Endothelial cell of umbilical vein (primary cell): Measurements from ENCODE around the gene CCR8. TPM values are rescaled to one million over a fixed set of nuclear protein-coding genes. Genes with fewer than 3 reads are reported as not detected.

Experiments used
- BruUV-seq: library from RNA; stranded (reverse); fragments of 400-500 nt; replicated peaks from 2 replicates; lab custom pipeline; 2021; lab: Mats Ljungman, UMichigan
- CTCF ChIA-PET: fragments of 300-600, 350-600 bp; sonication (Branson Sonifier 250); formaldehyde crosslinking; loops from one replicate; lab custom pipeline; 2021; ENCODE audit warnings: antibody characterized with exemption, inconsistent platforms; lab: Charles Lee
- POLR2A ChIA-PET: fragments of 300-600, 350-600 bp; sonication (Branson Sonifier 250); formaldehyde crosslinking; loops from one replicate; lab custom pipeline; 2021; ENCODE audit warnings: antibody characterized with exemption, inconsistent platforms; lab: Charles Lee
- DNase-seq: peaks from one replicate; pipeline ENCODE4 v3.0.0-alpha.2; 2011; ENCODE audit warnings: low read depth, low spot score
- FAIRE-seq: peaks from 2 replicates; lab custom pipeline; 2011; peaks lifted over from hg19 to GRCh38; lab: Jason Lieb, UNC
- H2AFZ ChIP-seq: 2 replicates; pipeline ENCODE4 v1.6.0; 2012; ENCODE audit warnings: low read depth, low read length, control low read depth, inconsistent platforms
- H3K27ac ChIP-seq: 2 replicates; pipeline ENCODE4 v1.5.1; 2011; ENCODE audit warnings: low read depth, mild to moderate bottlenecking, control low read depth, low read length, moderate library complexity; ENCODE audit not compliant: insufficient read depth
- H3K27me3 ChIP-seq, 2 experiments: 2 replicates each; pipeline versions ENCODE4 v1.6.0 to v1.6.1; 2011; ENCODE audit warnings: low read length in 2 of 2, mixed read lengths in 1 of 2; ENCODE audit not compliant: control insufficient read depth in 2 of 2, insufficient read depth in 2 of 2
- H3K36me3 ChIP-seq, 2 experiments: 2 replicates in 1 of 2; 3 replicates in 1 of 2; pipeline ENCODE4 v1.5.1; 2011; ENCODE audit warnings: low read length in 2 of 2, mild to moderate bottlenecking in 1 of 2, moderate library complexity in 1 of 2; ENCODE audit not compliant: control insufficient read depth in 2 of 2, insufficient read depth in 2 of 2; ENCODE audit errors: extremely low read depth in 1 of 2
- H3K4me1 ChIP-seq: 3 replicates; pipeline ENCODE4 v1.5.1; 2011; ENCODE audit warnings: mild to moderate bottlenecking, low read length; ENCODE audit not compliant: control insufficient read depth, insufficient read depth; ENCODE audit errors: extremely low read depth
- H3K4me2 ChIP-seq: 2 replicates; pipeline ENCODE4 v1.6.1; 2011; ENCODE audit warnings: low read length, control low read depth, mixed read lengths; ENCODE audit not compliant: insufficient read depth
- H3K4me3 ChIP-seq, 3 experiments: fragments of 200-600 bp in 1 of 3; sonication (generic), shearing (Covaris generic) in 1 of 3; replicated peaks in 1 of 3; 2 replicates each; pipeline ENCODE4 v1.5.1; 2011 to 2016; ENCODE audit warnings: control low read depth in 3 of 3, low read length in 3 of 3, mild to moderate bottlenecking in 2 of 3, inconsistent platforms in 1 of 3, low read depth in 1 of 3, moderate library complexity in 1 of 3; ENCODE audit not compliant: insufficient read depth in 1 of 3
- H3K79me2 ChIP-seq: 2 replicates; pipeline ENCODE4 v1.6.0; 2012; ENCODE audit warnings: low read length, inconsistent platforms; ENCODE audit not compliant: control insufficient read depth, insufficient read depth
- H3K9ac ChIP-seq: replicated peaks from 2 replicates; pipeline ENCODE3; 2011; ENCODE audit warnings: low read length, control low read depth; ENCODE audit not compliant: insufficient read depth; ENCODE audit errors: extremely low read depth
- H3K9me1 ChIP-seq: replicated peaks from 3 replicates; pipeline ENCODE4 v1.6.0; 2011; ENCODE audit warnings: mild to moderate bottlenecking, low read length; ENCODE audit not compliant: control insufficient read depth, insufficient read depth; ENCODE audit errors: extremely low read depth
- H3K9me3 ChIP-seq: replicated peaks from 2 replicates; pipeline ENCODE4 v1.5.1; 2012; ENCODE audit warnings: low read length, inconsistent platforms; ENCODE audit not compliant: control insufficient read depth, insufficient read depth
- H4K20me1 ChIP-seq: replicated peaks from 2 replicates; pipeline ENCODE3; 2011; ENCODE audit warnings: mild to moderate bottlenecking, low read length; ENCODE audit not compliant: control insufficient read depth, insufficient read depth; ENCODE audit errors: extremely low read depth
- EZH2 ChIP-seq: IDR thresholded peaks from 2 replicates; pipeline ENCODE4 v1.6.1; 2012; ENCODE audit warnings: borderline replicate concordance, low read depth, mild to moderate bottlenecking, moderate library complexity, low read length, inconsistent platforms; ENCODE audit not compliant: severe bottlenecking
- FOS ChIP-seq: IDR thresholded peaks from 2 replicates; pipeline ENCODE4 v1.6.1; 2011; ENCODE audit warnings: mild to moderate bottlenecking, low read length, moderate library complexity, borderline replicate concordance; ENCODE audit not compliant: insufficient read depth
- GATA2 ChIP-seq: IDR thresholded peaks from 2 replicates; pipeline ENCODE4 v1.7.0; 2011; ENCODE audit warnings: low read depth, mild to moderate bottlenecking, moderate library complexity, mixed read lengths, low read length; ENCODE audit not compliant: insufficient read length, insufficient read depth
- JUN ChIP-seq: IDR thresholded peaks from 2 replicates; pipeline ENCODE4 v1.6.1; 2011; ENCODE audit warnings: borderline replicate concordance, low read depth; ENCODE audit not compliant: insufficient read length, insufficient read depth
- MYC ChIP-seq: IDR thresholded peaks from one replicate; pipeline ENCODE4 v1.6.1; 2011; ENCODE audit warnings: mild to moderate bottlenecking, low read depth, low read length
- POLR2A ChIP-seq: IDR thresholded peaks from 2 replicates; pipeline ENCODE4 v1.6.1; 2012; ENCODE audit warnings: low read depth, mild to moderate bottlenecking, control low read depth, low read length
- POLR2AphosphoS5 ChIP-seq: IDR thresholded peaks from 2 replicates; pipeline ENCODE4 v1.6.1; 2012; ENCODE audit warnings: low read depth, mild to moderate bottlenecking, control low read depth, low read length, moderate library complexity; ENCODE audit not compliant: insufficient read depth
- dilution Hi-C: fragments of 300-500 bp; cut with MboI; formaldehyde crosslinking; loops from one replicate; pipeline ENCODE4 v1.15.0; 2019; ENCODE audit warnings: low sequenced_read_pairs; ENCODE audit not compliant: extremely low pct_ligation_motif_present
- intact Hi-C: fragments of 100-400 bp; cut with micrococcal nuclease; formaldehyde crosslinking; loops from one replicate; pipeline ENCODE4 v1.10.0; 2022
- polyA plus RNA-seq, 4 experiments: library from polyadenylated mRNA; depleted of rRNA in 3 of 4; stranded (reverse) in 3 of 4; unstranded in 1 of 4; fragments of >200 nt; gene quantifications; 2 replicates each; pipeline versions ENCODE4 v1.2.1 to v1.2.3, GENCODE V29; 2011 to 2012; ENCODE audit warnings: missing spikeins in 1 of 4
- total RNA-seq: library from RNA; stranded (reverse); gene quantifications from 2 replicates; pipeline ENCODE4 v1.2.3, GENCODE V29; 2021
- TF ChIP-seq, protein P1 (sequence below), 2 donors: IDR thresholded peaks; 1 replicate in 1 of 2; 2 replicates in 1 of 2; pipeline ENCODE4 v1.5.1; 2011; ENCODE audit warnings: low read length in 2 of 2, mild to moderate bottlenecking in 2 of 2, moderate library complexity in 2 of 2, control low read depth in 1 of 2, inconsistent platforms in 1 of 2, low read depth in 1 of 2; ENCODE audit not compliant: insufficient read depth in 1 of 2; ENCODE audit errors: extremely low read depth in 1 of 2
- TF ChIP-seq, protein P2 (sequence below): IDR thresholded peaks from 2 replicates; pipeline ENCODE4 v1.6.1; 2011; ENCODE audit not compliant: insufficient read depth, insufficient read length

The CCR8 gene
- total and polyA plus RNA-seq, 2 donors (not counting 3 experiments of a cell fraction or from before 2014, with no cell fraction given), result not detected

DNA sequence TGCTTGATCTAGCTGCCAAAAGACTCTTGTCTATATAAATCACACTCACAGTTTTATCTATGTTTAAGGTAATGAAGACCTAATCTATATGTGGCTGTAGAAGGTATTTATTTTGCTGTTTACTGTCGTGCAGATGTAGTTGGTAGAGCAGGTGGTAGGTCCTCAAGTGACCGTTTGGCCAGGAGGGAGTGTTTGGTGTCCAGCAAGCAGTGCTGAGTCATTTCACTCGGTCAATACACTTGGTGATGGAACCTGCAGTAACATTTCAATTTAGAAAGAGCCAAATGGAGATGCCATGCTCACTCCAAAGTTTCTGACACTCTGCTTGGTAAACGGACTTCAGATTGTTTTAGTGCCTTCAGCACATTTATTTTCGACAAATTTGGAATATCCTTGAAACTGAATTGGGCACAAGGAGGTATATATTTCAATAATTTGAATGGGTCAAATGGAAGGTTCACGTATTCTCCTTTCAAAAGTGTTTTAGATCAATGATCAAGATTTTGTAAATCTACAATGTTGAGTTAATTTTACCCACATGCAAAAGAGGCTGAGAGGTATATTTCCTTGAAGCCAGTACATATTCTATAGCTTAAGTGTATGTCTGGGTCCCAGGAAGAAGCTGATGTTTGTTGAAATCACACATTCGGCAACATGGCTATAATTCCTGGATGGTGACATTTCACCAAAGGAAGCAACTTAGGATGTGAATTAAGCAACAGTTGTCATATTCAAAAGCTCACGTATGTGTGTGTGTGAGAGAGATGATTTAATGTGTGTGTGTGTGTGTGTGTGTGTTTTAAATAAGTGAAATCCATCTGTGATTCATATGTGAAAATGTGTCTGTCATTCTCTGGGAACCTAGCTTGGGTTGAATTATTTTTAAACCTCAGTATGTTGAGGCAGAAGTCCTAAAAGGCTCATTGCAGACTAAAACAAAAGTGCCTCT is 42.0 kb upstream of the CCR8 start:
- ChIA-PET POLR2A (interaction anchor here (0.5 kb wide), 1 partner anchor 148 kb away, joined by 3 read pairs; no protein-coding TSS in a partner anchor), CTCF (interaction anchor here (0.6 to 11.4 kb wide), 54 partner anchors 8 to 766 kb away, joined by 3 to 449 read pairs (median 5); partner anchors contain the start of genes CX3CR1, GORASP1, TTC21A and XIRP1)
- intact Hi-C loops, result loop anchor here (1.0 kb wide), 6 partner anchors 79 to 256 kb away; partner anchors contain the start of genes GORASP1 and TTC21A
- Histone ChIP-seq H3K27me3 (peaks cover 0 to 1% of the 10 kb centered on the region in 2 experiments), H3K9ac (no peak overlapping the region), H3K79me2 (no peaks in the 10 kb centered on the region), H3K4me3 (no peak overlapping the region), H2AFZ (no peak overlapping the region), H3K27ac (no peak overlapping the region), H3K4me1 (peaks cover 5% of the 10 kb centered on the region), H3K9me1 (no peaks in the 10 kb centered on the region), H3K9me3 (no peaks in the 10 kb centered on the region), H3K36me3 (no peaks in the 10 kb centered on the region), H4K20me1 (no peaks in the 10 kb centered on the region), H3K4me2 (no peak overlapping the region)
- DNase-seq (no peak), FAIRE-seq (no peak)
- dilution Hi-C loops, result no loop called here
- TF ChIP-seq MYC (no peak), JUN (no peak), FOS (no peak), POLR2AphosphoS5 (no peak), EZH2 (no peak), GATA2 (no peak), POLR2A (no peak)
- TF ChIP-seq, protein P1, sequence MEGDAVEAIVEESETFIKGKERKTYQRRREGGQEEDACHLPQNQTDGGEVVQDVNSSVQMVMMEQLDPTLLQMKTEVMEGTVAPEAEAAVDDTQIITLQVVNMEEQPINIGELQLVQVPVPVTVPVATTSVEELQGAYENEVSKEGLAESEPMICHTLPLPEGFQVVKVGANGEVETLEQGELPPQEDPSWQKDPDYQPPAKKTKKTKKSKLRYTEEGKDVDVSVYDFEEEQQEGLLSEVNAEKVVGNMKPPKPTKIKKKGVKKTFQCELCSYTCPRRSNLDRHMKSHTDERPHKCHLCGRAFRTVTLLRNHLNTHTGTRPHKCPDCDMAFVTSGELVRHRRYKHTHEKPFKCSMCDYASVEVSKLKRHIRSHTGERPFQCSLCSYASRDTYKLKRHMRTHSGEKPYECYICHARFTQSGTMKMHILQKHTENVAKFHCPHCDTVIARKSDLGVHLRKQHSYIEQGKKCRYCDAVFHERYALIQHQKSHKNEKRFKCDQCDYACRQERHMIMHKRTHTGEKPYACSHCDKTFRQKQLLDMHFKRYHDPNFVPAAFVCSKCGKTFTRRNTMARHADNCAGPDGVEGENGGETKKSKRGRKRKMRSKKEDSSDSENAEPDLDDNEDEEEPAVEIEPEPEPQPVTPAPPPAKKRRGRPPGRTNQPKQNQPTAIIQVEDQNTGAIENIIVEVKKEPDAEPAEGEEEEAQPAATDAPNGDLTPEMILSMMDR (IDR thresholded peaks at IDR 0.05; ENCODE audit: extremely low read depth in 1 of 2, insufficient read depth in 1 of 2, low read depth in 1 of 2, low read length in 2 of 2), result no peak
- TF ChIP-seq, protein P2, sequence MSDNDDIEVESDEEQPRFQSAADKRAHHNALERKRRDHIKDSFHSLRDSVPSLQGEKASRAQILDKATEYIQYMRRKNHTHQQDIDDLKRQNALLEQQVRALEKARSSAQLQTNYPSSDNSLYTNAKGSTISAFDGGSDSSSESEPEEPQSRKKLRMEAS, result no peak
- BruUV-seq, result no TSS peak
